GM18505 (cell line): Measurements from ENCODE around the gene NWD2.

ENCODE experiments used
- ATAC-seq: cut with Tn5 transposase; IDR thresholded peaks from one replicate; pipeline ENCODE4 v1.9.1; 2021; ENCODE audit not compliant: unreplicated experiment
- POLR2A ChIP-seq: IDR thresholded peaks from 4 replicates; pipeline ENCODE4 v1.6.1; 2011; ENCODE audit warnings: borderline replicate concordance; ENCODE audit not compliant: insufficient read depth, insufficient read length; ENCODE audit errors: extremely low read depth

NWD2 gene

DNA sequence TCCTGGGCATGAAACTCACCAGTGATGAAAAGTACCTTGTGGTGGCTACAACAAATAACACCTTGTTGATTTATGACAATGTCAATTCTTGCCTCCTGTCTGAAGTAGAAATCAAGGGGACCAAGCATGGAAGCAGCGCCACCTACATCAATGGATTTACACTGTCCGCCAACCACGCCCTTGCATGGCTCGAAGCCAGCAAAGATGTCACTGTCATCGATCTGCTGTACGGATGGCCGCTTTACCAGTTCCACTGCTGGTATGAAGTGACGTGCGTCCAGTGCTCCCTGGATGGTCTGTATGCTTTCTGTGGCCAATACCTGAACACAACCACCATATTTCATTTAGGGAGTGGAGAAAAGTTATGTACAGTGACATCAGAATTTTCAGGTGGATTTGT is 200.5 kb downstream of the NWD2 start:
- TF ChIP-seq POLR2A: no peak
- ATAC-seq: no peak

DNA sequence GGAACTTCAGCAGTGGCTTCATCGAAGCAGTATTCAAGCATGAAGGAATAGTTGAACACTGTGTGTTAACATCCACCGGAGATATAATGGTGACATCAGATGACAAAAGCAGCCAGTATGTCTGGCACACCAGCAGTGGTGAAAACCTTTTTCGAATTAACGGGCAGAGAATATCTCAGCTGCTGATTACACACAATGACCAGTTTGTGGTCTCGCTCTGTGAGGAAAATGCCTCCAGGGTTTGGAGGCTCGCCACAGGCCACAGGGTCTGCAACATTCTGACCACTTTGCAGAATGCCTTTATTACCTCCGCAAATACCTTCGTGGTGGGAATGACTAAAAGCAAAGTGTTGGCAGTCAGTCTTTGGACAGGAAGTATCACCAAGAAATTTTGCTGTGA is 201.5 kb downstream of the NWD2 start:
- TF ChIP-seq POLR2A: no peak
- ATAC-seq: no peak

DNA sequence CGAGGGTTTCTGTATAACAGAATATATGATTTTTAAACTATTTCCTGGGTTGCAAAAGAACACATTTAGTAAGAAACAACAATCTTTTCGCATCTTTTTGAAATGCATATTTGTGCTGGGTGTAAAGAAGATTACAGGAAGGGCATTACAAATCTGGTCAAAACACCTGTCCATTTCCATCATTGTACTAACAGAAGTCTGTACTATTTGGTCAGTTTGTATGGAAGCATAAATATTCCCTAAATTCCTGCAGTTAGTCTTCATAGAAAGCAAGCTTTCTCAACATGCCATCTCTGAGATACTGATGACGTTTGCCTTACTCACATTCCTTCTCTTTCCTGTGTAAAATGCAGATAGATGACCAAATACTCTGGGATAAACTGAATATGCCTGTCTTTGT is 203.3 kb downstream of the NWD2 start:
- no peak for ATAC-seq
- no peak for TF ChIP-seq POLR2A

DNA sequence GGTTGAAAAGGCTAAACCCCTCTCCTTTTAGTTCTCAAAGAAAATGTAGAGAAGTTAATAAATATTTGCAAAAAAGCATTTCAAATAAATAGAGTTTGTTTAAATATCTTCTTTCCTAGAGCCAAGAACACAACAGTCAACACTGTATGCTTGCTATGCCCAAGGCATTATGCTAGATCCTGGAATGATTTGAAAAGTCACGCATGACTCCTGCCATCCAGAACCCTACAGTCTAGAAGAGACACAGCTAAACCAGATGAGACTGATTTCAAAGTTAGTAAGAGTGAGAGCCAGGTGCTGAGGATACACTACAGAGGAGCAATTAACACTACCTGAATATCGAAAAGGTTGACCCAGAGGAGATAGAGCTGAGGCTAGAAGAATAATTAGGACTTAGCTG is 205.8 kb downstream of the NWD2 start:
- TF ChIP-seq POLR2A: no peak
- no peak for ATAC-seq

DNA sequence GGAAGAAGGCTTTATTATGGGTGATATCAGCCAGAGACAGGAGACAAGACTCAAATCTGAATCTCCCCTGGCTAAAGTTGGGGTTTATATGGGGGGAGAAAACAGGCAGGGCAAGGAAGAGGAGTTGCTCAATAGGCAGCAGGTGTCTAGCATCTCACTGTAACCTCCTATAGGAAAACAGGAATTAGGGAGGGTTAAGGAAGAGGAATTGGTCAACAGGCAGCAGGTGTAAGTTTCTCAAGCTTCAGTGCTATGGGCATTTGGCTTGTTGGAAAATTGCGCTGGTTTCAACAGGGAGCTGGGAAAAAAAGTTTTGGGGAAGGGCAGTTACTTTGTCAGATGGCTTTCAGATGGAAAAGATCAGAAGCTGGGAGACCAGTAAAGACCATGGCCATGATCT is 206.4 kb downstream of the NWD2 start:
- TF ChIP-seq POLR2A: no peak
- no peak for ATAC-seq

DNA sequence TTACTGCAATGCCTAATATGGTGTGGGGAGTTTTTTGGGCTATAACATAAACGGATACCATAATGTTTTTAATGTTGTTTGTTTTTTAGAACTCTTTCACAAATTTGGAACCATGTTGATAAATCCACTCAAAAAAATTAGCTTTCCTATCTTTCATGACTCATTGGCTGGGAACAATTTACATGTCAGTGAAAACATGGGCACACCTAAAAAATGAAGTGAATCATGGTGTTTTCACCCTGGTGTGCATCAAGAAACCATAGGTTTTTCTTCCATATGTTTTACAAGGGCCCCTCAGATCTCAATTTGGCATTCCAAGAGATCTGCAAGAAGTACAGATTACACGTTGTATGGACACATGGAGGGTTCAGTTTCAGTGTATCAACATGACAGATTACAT is 207.1 kb downstream of the NWD2 start:
- no peak for ATAC-seq
- no peak for TF ChIP-seq POLR2A

DNA sequence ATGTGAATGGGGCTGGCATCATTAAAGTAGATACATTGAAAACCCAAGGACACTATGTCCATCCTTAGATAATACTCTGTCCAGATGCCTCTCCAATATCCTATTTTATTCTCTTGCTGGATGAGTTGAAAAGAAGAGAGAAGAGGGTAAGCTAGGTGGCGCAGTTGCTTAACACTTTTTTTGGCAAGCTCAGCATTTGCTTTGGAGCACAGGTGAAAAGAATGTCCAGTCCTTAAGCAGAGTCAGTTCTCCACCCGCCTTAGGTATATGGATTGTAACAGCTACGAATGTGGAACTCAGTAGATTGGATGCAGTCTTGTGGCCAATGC is 208.4 kb downstream of the NWD2 start:
- no peak for TF ChIP-seq POLR2A
- ATAC-seq: peak; percentile 48

DNA sequence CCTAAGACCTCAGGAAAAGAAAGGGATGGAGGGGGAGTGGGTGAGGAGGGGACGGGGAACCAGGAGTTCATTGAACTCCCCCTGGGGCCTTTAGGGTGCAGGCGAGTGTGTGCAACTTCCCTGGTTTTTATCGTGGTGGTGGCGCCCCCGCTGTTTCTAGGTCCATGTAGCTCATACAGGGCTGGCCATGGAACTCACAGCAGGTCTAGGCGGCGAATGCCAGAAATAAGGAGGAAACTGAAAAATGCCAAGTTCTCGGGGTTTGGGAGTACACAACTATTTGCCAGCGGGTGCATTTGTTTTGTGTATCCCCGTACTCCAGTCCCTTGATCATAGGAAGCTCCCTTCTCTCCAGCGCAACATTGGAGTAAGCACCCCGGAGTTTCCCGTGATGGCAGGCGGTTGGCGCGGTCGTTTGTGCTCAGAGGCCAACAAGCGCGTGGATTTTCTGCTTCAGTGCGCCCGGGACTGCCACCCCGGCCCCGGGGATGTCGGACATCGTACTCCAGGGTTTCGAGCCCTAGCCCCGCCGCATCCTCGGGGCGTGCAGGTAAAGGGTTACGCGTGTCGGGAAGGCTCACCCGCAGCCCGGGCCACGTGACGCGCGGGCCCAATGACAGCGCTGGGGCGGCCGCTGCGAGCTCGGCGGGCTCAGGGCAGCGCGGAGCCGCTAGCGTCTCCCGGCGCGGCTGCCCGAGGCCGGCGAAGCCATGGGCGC is 208.9 kb downstream of the NWD2 start:
- peak; percentile 88 for ATAC-seq

DNA sequence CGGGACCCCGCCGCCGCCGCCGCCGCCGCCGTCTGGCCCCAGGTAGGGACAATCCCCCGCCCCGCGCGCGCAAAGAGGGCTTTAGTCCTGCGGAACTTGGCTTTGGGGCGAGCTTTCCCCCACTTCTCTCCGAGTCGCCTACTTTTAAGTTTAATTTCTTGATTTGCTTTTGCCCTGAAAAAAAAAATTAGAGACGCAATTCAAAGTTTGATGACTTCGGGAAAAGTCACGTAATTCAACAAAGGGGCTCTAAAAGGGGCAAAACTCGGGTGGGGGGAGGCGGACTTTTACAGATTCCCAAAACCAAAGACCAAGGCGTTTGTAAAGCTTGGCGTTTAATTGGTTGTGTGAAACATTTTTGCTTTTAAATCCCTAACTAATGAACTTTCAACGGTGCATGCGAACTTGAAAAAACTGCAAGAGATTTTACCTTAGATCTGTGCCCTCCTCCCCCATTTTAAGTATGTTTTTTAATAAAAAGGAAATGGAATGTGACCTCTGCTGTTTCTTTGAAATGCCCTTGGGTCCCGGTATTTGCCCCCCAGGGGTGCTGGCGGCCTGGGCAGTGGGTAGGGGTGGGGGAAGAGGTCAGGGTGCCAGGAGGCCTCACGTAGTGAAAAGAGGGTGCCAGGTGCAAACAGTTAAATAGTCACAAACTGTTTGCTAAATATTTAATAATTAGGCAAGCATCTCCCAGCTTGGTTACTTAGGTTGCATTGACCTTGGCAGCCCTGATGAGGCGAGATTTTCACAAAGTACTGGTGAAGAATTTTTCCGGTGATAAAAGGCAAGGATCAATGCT is 209.7 kb downstream of the NWD2 start:
- ATAC-seq: no peak

More for the DNA sequence above, 208.9 kb downstream of the NWD2 start:
- no peak for TF ChIP-seq POLR2A

DNA sequence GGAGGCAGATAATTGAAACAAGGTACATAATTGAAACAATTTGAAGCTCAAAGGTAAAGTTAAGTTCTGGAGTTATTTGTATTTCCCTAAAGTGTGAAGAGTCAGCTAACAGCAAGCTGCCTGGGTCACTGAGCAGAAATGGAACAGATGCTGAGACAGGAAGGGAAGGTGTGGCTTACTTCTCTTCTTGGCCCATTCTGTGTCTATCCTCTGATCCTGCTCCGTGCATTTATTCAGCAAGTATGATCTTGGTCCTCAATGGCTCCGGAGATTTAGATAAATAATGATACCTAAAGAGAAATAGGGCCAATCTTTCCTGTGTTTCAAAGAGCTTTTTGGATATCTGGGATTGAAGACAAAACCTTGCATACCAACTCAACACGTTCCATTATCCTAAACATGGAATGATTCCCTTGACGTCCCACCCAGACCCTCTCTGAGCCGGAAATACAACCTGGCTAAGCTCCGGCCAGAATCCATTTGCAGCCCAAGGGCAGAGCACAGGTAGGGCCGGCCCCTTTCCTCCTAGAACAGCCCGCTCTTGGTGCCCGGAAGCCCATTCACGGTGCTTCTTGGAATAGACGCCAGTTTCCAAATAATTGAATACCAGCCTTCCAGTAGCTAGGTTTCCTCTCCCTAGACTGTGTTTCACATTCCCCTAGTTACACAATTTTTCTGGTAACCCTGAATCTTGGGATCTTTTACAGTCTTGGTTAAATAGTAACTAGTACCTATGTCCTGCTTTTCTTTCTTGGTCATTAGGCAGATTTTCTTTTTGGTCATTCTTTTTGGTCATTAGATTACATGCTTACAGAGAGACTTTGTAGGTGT is 211.0 kb downstream of the NWD2 start:
- no peak for ATAC-seq
- no peak for TF ChIP-seq POLR2A

More for the DNA sequence above, 209.7 kb downstream of the NWD2 start:
- TF ChIP-seq POLR2A: no peak

DNA sequence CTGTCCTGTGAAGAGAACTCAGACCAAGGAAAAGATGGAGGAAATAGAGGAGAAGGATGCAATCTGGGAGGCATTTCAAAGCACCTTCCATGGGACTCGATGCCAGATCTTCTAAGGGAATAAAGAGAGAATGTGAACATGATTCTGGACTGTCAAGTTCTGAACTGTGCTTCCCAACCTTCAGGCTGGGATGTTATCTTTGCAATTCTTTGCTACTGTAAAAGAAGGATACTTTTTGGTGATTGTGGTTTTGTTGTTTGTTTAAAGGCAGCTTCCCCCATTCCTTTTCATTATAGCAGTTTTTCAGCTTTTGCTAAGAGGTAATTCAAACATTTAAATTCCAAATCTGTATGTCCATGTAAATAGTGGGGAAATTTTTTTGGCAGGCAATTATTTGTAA is 217.3 kb downstream of the NWD2 start:
- ATAC-seq: no peak
- no peak for TF ChIP-seq POLR2A

DNA sequence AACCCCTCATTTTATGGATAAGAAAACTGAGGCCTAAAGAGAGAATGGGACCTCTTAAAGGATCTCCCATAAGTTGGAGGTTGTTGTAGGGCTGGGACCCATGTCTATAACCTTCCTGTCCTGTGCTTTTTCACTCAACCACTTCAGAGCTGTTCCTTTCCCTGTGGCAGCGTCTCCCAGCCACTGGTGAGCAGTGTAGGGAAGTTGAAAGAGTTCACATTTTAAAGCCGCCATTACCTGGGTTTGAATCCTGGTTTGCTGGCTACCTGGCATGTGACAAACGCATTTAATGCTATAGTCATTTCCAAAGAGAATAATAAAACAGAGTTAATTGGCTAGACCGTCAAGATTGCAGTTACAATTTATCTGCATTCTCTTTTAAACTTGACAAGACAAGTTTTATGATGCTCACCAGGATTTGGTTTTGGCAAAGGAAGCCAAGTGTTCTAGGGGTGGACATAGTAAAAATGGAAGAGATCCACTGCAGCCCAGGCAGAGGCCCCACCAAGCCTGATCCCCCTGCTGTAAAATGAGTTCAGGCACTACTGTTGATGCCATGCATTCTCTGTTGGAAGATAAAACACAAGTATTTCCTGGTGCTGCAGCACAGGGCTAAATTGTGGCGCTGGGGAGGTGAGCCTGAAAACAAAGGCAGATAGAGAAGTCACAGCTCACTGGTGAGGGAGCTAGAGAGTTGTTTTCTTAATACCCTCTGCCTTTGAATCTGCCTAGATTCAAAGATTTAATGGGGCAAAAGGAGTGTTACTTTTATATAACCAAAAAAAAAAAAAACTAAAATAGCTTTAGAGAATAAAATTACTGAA is 218.7 kb downstream of the NWD2 start:
- TF ChIP-seq POLR2A: no peak
- ATAC-seq: no peak

DNA sequence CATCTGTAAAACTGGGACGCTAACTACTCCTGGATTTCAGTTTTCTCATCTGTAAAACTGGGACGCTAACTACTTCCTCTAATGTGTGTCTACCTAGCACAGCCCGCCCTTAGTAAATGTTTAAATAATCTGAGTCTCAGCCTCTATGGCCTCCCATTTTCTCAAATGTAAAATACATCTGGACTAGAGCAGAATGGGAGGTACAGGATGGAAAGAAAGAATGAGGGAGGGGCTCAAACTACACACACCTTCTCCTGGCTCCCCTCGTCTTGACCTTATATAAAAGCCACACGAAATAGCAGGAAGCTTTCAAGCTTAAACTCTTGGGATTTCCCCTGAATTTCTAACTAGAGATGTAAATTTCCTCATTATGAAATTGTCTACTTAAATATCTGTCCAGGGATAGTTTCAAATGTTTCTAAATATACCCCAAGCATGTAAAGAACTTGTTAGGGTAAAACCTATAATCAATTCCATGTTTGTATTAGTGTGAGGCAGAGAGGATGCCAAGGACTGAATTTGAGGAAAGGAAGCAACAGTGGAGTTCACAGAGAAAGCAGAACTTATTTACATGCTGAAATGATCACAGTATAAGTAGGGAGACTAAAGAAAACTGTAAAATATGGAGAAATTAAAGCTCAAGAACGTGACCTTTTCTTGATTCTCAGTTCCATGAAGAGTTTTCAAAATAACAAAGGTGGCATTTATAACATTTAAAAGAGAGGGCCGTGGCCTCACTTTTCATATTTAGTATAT is 220.0 kb downstream of the NWD2 start:
- no peak for TF ChIP-seq POLR2A
- ATAC-seq: no peak

DNA sequence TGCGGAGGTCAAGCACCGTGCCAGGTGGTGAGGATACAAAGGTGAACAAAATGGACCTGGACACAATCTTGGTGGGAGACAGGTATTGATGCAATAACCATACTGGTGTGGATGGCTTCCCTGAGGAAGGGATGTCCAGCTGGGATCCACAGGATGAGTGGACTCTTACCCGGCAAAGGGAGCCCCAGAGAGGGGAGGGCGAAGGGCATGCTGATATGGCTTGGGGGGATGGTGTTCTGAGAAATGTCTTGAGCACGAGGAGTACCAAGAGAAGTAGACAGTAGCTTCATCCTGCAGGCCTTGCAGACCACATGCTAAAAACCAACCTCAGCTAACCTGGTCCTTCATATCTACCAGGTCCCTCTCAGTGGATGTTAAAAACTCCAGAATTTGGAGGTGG is 220.8 kb downstream of the NWD2 start:
- no peak for TF ChIP-seq POLR2A
- ATAC-seq: no peak
